ENCODE results near the gene LBH. TPM values are rescaled to one million over a fixed set of nuclear protein-coding genes. Genes with fewer than 3 reads are reported as not detected.

Gene LBH
- total and polyA plus RNA-seq, 4 experiments from 2014 or later = 119 to 364 (median 236) TPM

DNA sequence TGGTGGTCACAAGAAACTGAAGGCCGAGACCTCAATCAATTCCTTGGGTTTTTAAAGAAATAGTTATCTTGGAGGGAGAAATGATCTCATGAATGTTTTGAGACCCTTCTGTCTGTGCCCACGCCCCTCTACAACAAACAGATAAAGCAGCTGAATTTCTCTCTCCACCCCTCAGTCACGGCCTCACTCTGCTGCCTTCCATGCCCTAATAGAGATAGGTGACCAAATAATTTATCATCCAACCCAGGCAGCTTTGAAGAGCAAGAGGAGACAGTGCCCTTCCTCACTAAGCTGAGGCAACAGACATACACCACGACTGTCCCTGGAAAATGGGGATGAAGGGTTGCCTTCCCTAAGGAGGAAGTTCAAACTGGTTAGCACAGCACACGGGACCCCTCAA, 71.2 kb downstream of the LBH start:
- Mint-ChIP-seq H3K4me1 (peaks cover 0 to 10% (median 4%) of the 10 kb centered on the region in 4 donors), H3K27ac (peak overlapping the region in 2 of 7 donors; percentile 62 to 64), H3K36me3 (no peaks in the 10 kb centered on the region), H3K9me3 (peaks cover 0 to 2% (median 0%) of the 10 kb centered on the region in 8 donors), H3K4me3 (no peak overlapping the region), H3K27me3 (no peaks in the 10 kb centered on the region)
- Histone ChIP-seq H3K4me1 (ENCODE audit: insufficient read depth, low read length) (no peaks in the 10 kb centered on the region), H3K4me3 (ENCODE audit: low read length in 2 of 2) (no peak overlapping the region), H3K9me3 (ENCODE audit: control insufficient read depth in 1 of 2, low read length in 2 of 2) (no peaks in the 10 kb centered on the region), H3K27ac (ENCODE audit: low read depth, low read length) (no peak overlapping the region), H3K27me3 (ENCODE audit: insufficient read depth, low read length) (no peaks in the 10 kb centered on the region), H3K36me3 (ENCODE audit: insufficient read depth, low read length) (no peaks in the 10 kb centered on the region)
- DNase-seq = no peak
- POLR2A ChIA-PET (ENCODE audit: partially characterized antibody) = interaction anchor here (1.5 kb wide), 1 partner anchor 36 kb away, joined by 6 read pairs; no protein-coding TSS in a partner anchor
- CTCF ChIA-PET (ENCODE audit: partially characterized antibody) = no interaction called here
- intact Hi-C loops (cut with micrococcal nuclease) = no loop called here

DNA sequence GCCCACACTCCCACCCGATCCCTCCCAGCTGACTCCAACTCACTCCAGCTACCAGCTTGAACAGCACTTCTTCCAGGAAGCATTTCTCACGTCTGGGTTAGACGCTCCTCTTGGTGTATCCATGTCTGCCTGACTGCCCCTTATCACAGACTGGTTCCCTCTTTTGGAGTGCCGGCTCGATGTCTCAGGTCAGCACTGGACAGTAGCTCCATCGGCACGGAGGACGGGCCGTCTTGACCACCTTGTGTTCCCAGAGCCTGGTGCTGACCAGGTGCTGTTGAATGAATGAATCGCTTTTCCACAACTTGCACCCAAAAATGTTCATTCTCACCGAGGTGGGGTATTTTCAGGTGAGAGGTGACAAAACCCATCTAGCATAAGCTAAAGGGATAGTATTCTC, 71.8 kb downstream of the LBH start:
- POLR2A ChIA-PET (ENCODE audit: partially characterized antibody) = no interaction called here
- Histone ChIP-seq H3K9me3 (ENCODE audit: control insufficient read depth in 1 of 2, low read length in 2 of 2) (no peaks in the 10 kb centered on the region), H3K27me3 (ENCODE audit: insufficient read depth, low read length) (no peaks in the 10 kb centered on the region), H3K4me3 (ENCODE audit: low read length in 2 of 2) (no peak overlapping the region), H3K4me1 (ENCODE audit: insufficient read depth, low read length) (no peaks in the 10 kb centered on the region), H3K36me3 (ENCODE audit: insufficient read depth, low read length) (no peaks in the 10 kb centered on the region), H3K27ac (ENCODE audit: low read depth, low read length) (no peak overlapping the region)
- DNase-seq = no peak
- CTCF ChIA-PET (ENCODE audit: partially characterized antibody) = no interaction called here
- intact Hi-C loops (cut with micrococcal nuclease) = no loop called here
- H3K9me3 Mint-ChIP-seq = peaks cover 0 to 2% (median 0%) of the 10 kb centered on the region in 8 donors
- H3K4me1 Mint-ChIP-seq = peaks cover 0 to 7% (median 5%) of the 10 kb centered on the region in 4 donors
- peak overlapping the region in 2 of 7 donors; percentile 53 to 57 for H3K27ac Mint-ChIP-seq
- H3K4me3 Mint-ChIP-seq = no peak overlapping the region
- no peaks in the 10 kb centered on the region for H3K36me3 Mint-ChIP-seq
- no peaks in the 10 kb centered on the region for H3K27me3 Mint-ChIP-seq

DNA sequence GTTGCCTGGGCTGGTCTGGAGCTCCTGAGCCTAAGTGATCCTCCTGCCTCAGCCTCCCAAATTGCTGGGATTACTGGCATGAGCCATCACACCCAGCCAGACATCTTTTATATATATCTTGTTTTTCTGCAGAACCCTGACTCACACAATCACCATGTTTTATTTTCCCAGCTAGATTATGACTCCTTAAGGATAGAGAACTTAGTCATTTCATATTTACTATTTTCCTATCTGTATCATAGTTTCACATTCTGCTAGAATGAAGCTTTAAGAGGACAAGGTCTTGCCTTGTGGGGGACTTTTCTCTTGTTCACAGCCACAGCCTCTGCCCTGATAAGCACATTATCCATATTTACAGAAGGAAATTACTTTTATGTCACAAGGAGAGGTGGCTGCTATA, 73.9 kb downstream of the LBH start:
- intact Hi-C loops (cut with micrococcal nuclease) = no loop called here
- no peaks in the 10 kb centered on the region for H3K4me1 ChIP-seq (ENCODE audit: insufficient read depth, low read length)
- no peaks in the 10 kb centered on the region for H3K36me3 ChIP-seq (ENCODE audit: insufficient read depth, low read length)
- no peaks in the 10 kb centered on the region for H3K27me3 ChIP-seq (ENCODE audit: insufficient read depth, low read length)
- CTCF ChIA-PET (ENCODE audit: partially characterized antibody) = no interaction called here
- Mint-ChIP-seq H3K36me3 (no peaks in the 10 kb centered on the region), H3K27me3 (no peaks in the 10 kb centered on the region), H3K4me3 (no peak overlapping the region), H3K4me1 (peaks cover 0 to 5% (median 3%) of the 10 kb centered on the region in 4 donors), H3K27ac (no peak overlapping the region), H3K9me3 (no peaks in the 10 kb centered on the region)
- DNase-seq = no peak
- H3K27ac ChIP-seq (ENCODE audit: low read depth, low read length) = no peak overlapping the region
- no peak overlapping the region for H3K4me3 ChIP-seq (ENCODE audit: low read length in 2 of 2)
- H3K9me3 ChIP-seq (ENCODE audit: control insufficient read depth in 1 of 2, low read length in 2 of 2) = no peaks in the 10 kb centered on the region
- POLR2A ChIA-PET (ENCODE audit: partially characterized antibody) = no interaction called here

- no peaks in the 10 kb centered on the region for H3K27me3 ChIP-seq (ENCODE audit: insufficient read depth, low read length)
- H3K4me3 ChIP-seq (ENCODE audit: low read length in 2 of 2) = no peak overlapping the region
- no peaks in the 10 kb centered on the region for H3K36me3 Mint-ChIP-seq
- CTCF ChIA-PET (ENCODE audit: partially characterized antibody) = no interaction called here
- H3K27me3 Mint-ChIP-seq = no peaks in the 10 kb centered on the region
- H3K9me3 ChIP-seq (ENCODE audit: control insufficient read depth in 1 of 2, low read length in 2 of 2) = no peaks in the 10 kb centered on the region
- no peak overlapping the region for H3K27ac ChIP-seq (ENCODE audit: low read depth, low read length)
- H3K27ac Mint-ChIP-seq = no peak overlapping the region
- H3K36me3 ChIP-seq (ENCODE audit: insufficient read depth, low read length) = no peaks in the 10 kb centered on the region
- intact Hi-C loops (cut with micrococcal nuclease) = no loop called here
- no peak for DNase-seq
- no peak overlapping the region for H3K4me3 Mint-ChIP-seq
- peaks cover 0 to 11% (median 8%) of the 10 kb centered on the region in 4 donors for H3K4me1 Mint-ChIP-seq
- H3K4me1 ChIP-seq (ENCODE audit: insufficient read depth, low read length) = peaks cover 9% of the 10 kb centered on the region
- no peaks in the 10 kb centered on the region for H3K9me3 Mint-ChIP-seq
- POLR2A ChIA-PET (ENCODE audit: partially characterized antibody) = no interaction called here
These were observed 75.2 kb downstream of the LBH start for GRCh38 chr2:30306522-30306921.

- H3K4me1 ChIP-seq (ENCODE audit: insufficient read depth, low read length) = peaks cover 9% of the 10 kb centered on the region
- H3K36me3 ChIP-seq (ENCODE audit: insufficient read depth, low read length) = no peaks in the 10 kb centered on the region
- H3K4me3 ChIP-seq (ENCODE audit: low read length in 2 of 2) = no peak overlapping the region
- no peaks in the 10 kb centered on the region for H3K27me3 ChIP-seq (ENCODE audit: insufficient read depth, low read length)
- DNase-seq = no peak
- Mint-ChIP-seq H3K4me1 (peaks cover 0 to 11% (median 8%) of the 10 kb centered on the region in 4 donors), H3K4me3 (no peak overlapping the region), H3K27ac (no peak overlapping the region), H3K9me3 (no peaks in the 10 kb centered on the region), H3K36me3 (no peaks in the 10 kb centered on the region), H3K27me3 (no peaks in the 10 kb centered on the region)
- intact Hi-C loops (cut with micrococcal nuclease) = no loop called here
- H3K27ac ChIP-seq (ENCODE audit: low read depth, low read length) = no peak overlapping the region
- ChIA-PET POLR2A (ENCODE audit: partially characterized antibody) (interaction anchor here (1.4 to 2.6 kb wide), 2 partner anchors 16 to 27 kb away, joined by 5 to 6 read pairs; no protein-coding TSS in a partner anchor), CTCF (ENCODE audit: partially characterized antibody) (interaction anchor here (1.3 to 1.6 kb wide), 2 partner anchors 41 to 99 kb away, joined by 3 to 4 read pairs; no protein-coding TSS in a partner anchor)
- H3K9me3 ChIP-seq (ENCODE audit: control insufficient read depth in 1 of 2, low read length in 2 of 2) = no peaks in the 10 kb centered on the region
These were observed 76.9 kb downstream of the LBH start for GRCh38 chr2:30308280-30308679.

Other genes with a start within 250 kb of the LBH start
- 10 to 100 TPM; 81.5 to 88.4 TPM for gene YPEL5, start 84.5 kb upstream of the LBH start, total RNA-seq
- gene YPEL5, start 84.5 kb upstream of the LBH start, polyA plus RNA-seq = 100 to 1,000 TPM; 117 to 240 TPM
- 10 to 100 TPM; 11.5 to 14.1 TPM for gene LCLAT1, start 215.7 kb downstream of the LBH start, total RNA-seq
- gene LCLAT1, start 215.7 kb downstream of the LBH start, polyA plus RNA-seq = 10 to 100 TPM in 1 of 2 donors, 1 to 10 TPM in 1; 6.1 to 24.9 TPM